Tibial nerve (tissue), 4 donors: ENCODE results near the gene RPS6KA2. TPM values are rescaled to one million over a fixed set of nuclear protein-coding genes. Genes with fewer than 3 reads are reported as not detected.

Experiments
- DNase-seq, 2 donors: peaks; one replicate each; pipeline ENCODE4 v3.0.0-alpha.2; 2019; ENCODE audit warnings: low spot score in 2 of 2
- H3K27ac ChIP-seq, 4 donors: fragments of 200-600 bp; sonication (generic) in 3 of 4; one replicate each; pipeline ENCODE4 v1.5.1; 2017 to 2019; ENCODE audit warnings: mild to moderate bottlenecking in 1 of 4
- H3K27me3 ChIP-seq, 2 donors: fragments of 200-600 bp; sonication (generic) in 1 of 2; one replicate each; pipeline versions ENCODE4 v1.5.1 to v1.6.0; 2017 to 2019
- H3K36me3 ChIP-seq, 3 donors: fragments of 200-600 bp; sonication (generic); one replicate each; pipeline ENCODE4 v1.5.1; 2018 to 2019
- H3K4me1 ChIP-seq, 4 donors: fragments of 200-600 bp; sonication (generic) in 3 of 4; one replicate each; pipeline ENCODE4 v1.5.1; 2017 to 2019
- H3K4me3 ChIP-seq, 4 donors: fragments of 200-600 bp; sonication (generic) in 3 of 4; one replicate each; pipeline ENCODE4 v1.5.1; 2017 to 2019; ENCODE audit warnings: mild to moderate bottlenecking in 1 of 4, moderate library complexity in 1 of 4
- H3K9me3 ChIP-seq, 4 donors: fragments of 200-600 bp; sonication (generic) in 3 of 4; one replicate each; pipeline ENCODE4 v1.5.1; 2017 to 2019
- CTCF ChIP-seq, 5 experiments: fragments of 200-600 bp in 3 of 5; fragments of 450-650 bp in 2 of 5; sonication (generic) in 3 of 5; IDR thresholded peaks; one replicate each; pipeline ENCODE4 v1.5.1; 2016 to 2019; ENCODE audit warnings: antibody characterized with exemption in 5 of 5, mild to moderate bottlenecking in 3 of 5, moderate library complexity in 2 of 5
- EP300 ChIP-seq, 2 donors: sonication (generic); formaldehyde crosslinking; IDR thresholded peaks; one replicate each; pipeline ENCODE4 v1.6.1; 2017; ENCODE audit warnings: antibody characterized with exemption in 2 of 2, mild to moderate bottlenecking in 1 of 2
- POLR2A ChIP-seq, 2 donors: fragments of 450-650 bp; IDR thresholded peaks; one replicate each; pipeline ENCODE4 v1.6.1; 2017; ENCODE audit warnings: antibody characterized with exemption in 2 of 2, mild to moderate bottlenecking in 2 of 2, moderate library complexity in 2 of 2
- WGBS, 2 donors: methylation state at CpG; one replicate each; pipeline ENCODE4 v1.1.5; 2018; 5-methylcytosine and 5-hydroxymethylcytosine counted together
- total RNA-seq, 4 donors: library from RNA; depleted of rRNA; stranded (reverse); fragments of >200 nt; gene quantifications; one replicate each; pipeline ENCODE4 v1.1.0, GENCODE V29; 2016

The RPS6KA2 gene
- total RNA-seq, 4 donors from 2014 or later, result 89.6 to 153 (median 103) TPM

- WGBS, 2 donors, result 89 to 94% methylated on average over 10 of the region's 10 CpGs
- Histone ChIP-seq H3K4me1 (peaks cover 0 to 24% (median 0%) of the 10 kb centered on the region in 4 donors), H3K9me3 (no peaks in the 10 kb centered on the region), H3K27ac (peak overlapping the region in 1 of 4 donors; percentile 60), H3K4me3 (no peak overlapping the region), H3K36me3 (peaks cover 4 to 71% (median 5%) of the 10 kb centered on the region in 3 donors), H3K27me3 (no peaks in the 10 kb centered on the region)
- TF ChIP-seq CTCF (IDR thresholded peaks at IDR 0.05) (no peak), POLR2A (IDR thresholded peaks at IDR 0.05) (no peak), EP300 (IDR thresholded peaks at IDR 0.05) (no peak)
- DNase-seq, result no peak
These were observed 194.0 kb downstream of the RPS6KA2 start for GRCh38 chr6:166433096-166433495.

DNA sequence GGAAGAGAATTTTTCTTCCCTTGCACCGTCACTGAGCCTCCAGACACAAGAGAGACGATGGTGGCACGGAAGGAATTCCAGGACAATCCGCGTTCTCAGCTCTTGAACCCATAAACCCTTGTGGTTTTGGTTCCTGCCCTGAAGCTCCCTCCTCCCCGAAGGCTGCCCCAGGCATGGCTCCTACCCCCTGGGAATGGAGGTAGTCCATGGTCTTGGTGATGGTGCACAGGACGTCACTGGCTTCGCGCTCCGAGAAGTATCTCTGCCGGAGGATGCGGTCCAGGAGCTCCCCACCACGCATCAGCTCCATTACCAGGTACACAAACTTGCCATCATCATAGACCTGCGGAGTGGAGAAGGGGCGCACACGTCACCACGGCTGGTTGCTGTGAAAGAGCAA lies 196.8 kb downstream of the RPS6KA2 start:
- DNase-seq, result no peak
- Histone ChIP-seq H3K4me3 (no peak overlapping the region), H3K27ac (no peak overlapping the region), H3K9me3 (no peaks in the 10 kb centered on the region), H3K36me3 (peaks cover 4 to 59% (median 5%) of the 10 kb centered on the region in 3 donors), H3K4me1 (peaks cover 0 to 7% (median 0%) of the 10 kb centered on the region in 4 donors), H3K27me3 (no peaks in the 10 kb centered on the region)
- 93 to 97% methylated on average over 17 of the region's 17 CpGs for WGBS, 2 donors
- TF ChIP-seq EP300 (IDR thresholded peaks at IDR 0.05) (no peak), CTCF (IDR thresholded peaks at IDR 0.05) (no peak), POLR2A (IDR thresholded peaks at IDR 0.05) (no peak)

- peak overlapping the region in 2 of 4 donors; percentile 11 to 71 for H3K27ac ChIP-seq
- DNase-seq, result no peak
- TF ChIP-seq CTCF (IDR thresholded peaks at IDR 0.05) (no peak), POLR2A (IDR thresholded peaks at IDR 0.05) (no peak), EP300 (IDR thresholded peaks at IDR 0.05) (no peak)
- H3K9me3 ChIP-seq, result no peaks in the 10 kb centered on the region
- H3K27me3 ChIP-seq, result no peaks in the 10 kb centered on the region
- no peaks in the 10 kb centered on the region for H3K4me1 ChIP-seq
- 85 to 87% methylated on average over 12 of the region's 12 CpGs for WGBS, 2 donors
- peaks cover 0 to 60% (median 0%) of the 10 kb centered on the region in 3 donors for H3K36me3 ChIP-seq
- H3K4me3 ChIP-seq, result no peak overlapping the region
These were observed 202.6 kb downstream of the RPS6KA2 start for GRCh38 chr6:166424431-166424830.

- no peak for DNase-seq
- Histone ChIP-seq H3K4me1 (no peaks in the 10 kb centered on the region), H3K4me3 (no peak overlapping the region), H3K27me3 (no peaks in the 10 kb centered on the region), H3K9me3 (no peaks in the 10 kb centered on the region), H3K27ac (peak overlapping the region in 1 of 4 donors; percentile 71), H3K36me3 (peaks cover 0 to 60% (median 0%) of the 10 kb centered on the region in 3 donors)
- WGBS, 2 donors, result 57 to 62% methylated on average over 6 to 7 of the region's 7 CpGs
- TF ChIP-seq EP300 (IDR thresholded peaks at IDR 0.05) (peak in 1 of 2 donors; percentile 29), CTCF (IDR thresholded peaks at IDR 0.05) (no peak)
These were observed 203.3 kb downstream of the RPS6KA2 start for GRCh38 chr6:166423781-166424180.

DNA sequence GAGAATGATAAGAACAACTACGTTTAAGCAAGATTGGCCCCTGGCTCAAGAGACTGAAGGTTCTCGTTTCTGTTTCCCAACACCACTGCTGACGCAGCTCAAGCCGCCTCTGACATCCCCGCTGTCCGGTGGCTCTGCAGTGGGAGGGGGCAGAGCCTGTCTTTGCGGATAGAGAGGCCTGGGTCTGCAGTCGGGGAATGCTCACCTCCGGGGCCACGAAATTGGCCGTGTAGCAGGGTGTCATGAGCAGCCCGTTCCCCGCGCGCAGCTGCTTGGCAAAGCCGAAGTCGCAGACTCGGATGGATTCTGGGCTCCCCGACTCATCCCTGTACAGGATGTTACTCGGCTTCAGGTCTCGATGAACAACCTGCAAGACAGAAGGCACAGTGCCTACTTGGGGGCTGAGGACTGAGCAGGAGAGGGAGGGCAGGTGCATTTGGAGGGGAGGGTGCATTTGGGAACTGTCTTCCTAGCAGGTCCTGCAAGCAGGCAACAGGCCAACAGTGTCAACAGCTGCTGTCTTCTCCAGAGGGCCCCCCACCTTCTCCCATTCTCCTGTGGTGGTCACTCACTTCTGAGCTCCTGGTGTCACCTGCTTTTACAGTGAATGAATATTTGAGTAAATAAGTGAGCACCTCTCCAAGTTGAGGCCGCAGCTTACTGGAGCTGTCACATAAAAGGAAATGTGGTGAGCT lies 203.9 kb downstream of the RPS6KA2 start:
- Histone ChIP-seq H3K9me3 (no peaks in the 10 kb centered on the region), H3K36me3 (peaks cover 0 to 66% (median 0%) of the 10 kb centered on the region in 3 donors), H3K27ac (peak overlapping the region in 1 of 4 donors; percentile 71), H3K27me3 (no peaks in the 10 kb centered on the region), H3K4me1 (no peaks in the 10 kb centered on the region), H3K4me3 (no peak overlapping the region)
- no peak for DNase-seq
- TF ChIP-seq POLR2A (IDR thresholded peaks at IDR 0.05), result no peak
- TF ChIP-seq CTCF (IDR thresholded peaks at IDR 0.05), result no peak
- TF ChIP-seq EP300 (IDR thresholded peaks at IDR 0.05), result no peak
- 89 to 91% methylated on average over 20 to 22 of the region's 22 CpGs for whole genome bisulfite sequencing, 2 donors
